GM21528 (cell line): ENCODE results near the gene FHL2.

Experiments used
- ATAC-seq: cut with Tn5 transposase; IDR thresholded peaks from one replicate; pipeline ENCODE4 v1.9.1; 2021; ENCODE audit warnings: mild to moderate bottlenecking, moderate library complexity; ENCODE audit not compliant: unreplicated experiment, low FRiP score

Gene FHL2

GRCh38 chr2:105324101-105324500, 74.8 kb downstream of the FHL2 start:
- ATAC-seq: no peak

DNA sequence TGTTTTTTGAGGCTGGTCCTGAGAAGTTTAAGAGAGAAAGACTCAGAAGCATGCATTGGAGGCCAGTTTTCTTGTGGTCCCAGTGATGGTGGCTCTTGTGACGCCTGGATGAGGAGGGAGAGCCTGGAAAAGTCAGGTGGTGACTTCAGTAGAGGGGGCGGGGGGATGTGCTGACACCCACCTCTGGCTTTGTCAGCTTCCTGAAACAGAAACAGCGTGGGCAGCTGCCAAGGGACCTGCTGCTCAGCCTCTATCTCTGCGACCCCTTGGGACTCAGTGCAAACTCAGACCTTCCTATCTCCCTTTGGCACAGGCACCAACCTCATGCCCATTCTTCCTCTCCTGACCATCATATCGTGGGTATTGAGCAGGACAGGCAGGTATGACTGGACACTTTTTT, 75.7 kb downstream of the FHL2 start:
- ATAC-seq: no peak

DNA sequence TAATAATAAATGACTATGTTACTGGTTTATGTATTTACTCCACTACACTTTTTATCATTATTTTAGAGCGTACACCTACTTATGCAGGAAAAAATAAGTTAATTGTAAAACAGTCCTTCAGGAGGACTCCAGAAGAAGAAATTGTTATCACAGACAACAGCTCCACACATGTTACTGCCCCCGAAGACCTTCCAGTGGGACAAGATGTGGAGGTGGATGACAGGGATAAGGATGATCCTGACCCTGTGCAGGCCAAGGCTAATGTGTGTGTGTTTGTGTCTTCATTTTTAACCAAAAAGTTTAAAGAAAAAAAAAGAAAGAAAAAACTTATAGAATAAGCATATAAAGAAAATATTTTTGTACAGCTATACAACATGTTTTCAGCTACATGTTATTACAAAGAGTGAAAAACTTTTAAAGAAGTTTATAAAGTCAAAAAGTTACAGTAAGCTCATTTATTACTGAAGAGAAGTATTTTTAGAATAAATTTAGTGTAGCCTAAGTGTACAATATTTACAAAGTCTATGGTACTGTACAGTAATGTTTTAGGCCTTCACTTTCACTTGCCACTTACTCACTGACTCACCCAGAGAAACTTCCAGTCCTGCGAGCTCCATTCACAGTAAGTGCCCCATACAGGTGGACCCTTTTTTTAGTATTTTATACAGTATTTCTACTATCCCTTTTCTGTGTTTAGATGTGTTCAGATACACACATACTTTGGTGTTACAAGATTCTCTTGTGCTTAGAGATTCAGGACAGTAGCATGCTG, 76.8 kb downstream of the FHL2 start:
- ATAC-seq: no peak

- ATAC-seq: no peak
Observed at GRCh38 chr2:105320651-105321215, 78.1 kb downstream of the FHL2 start.

- ATAC-seq: no peak
Observed at GRCh38 chr2:105317937-105318336, 80.9 kb downstream of the FHL2 start.

- ATAC-seq: peak; percentile 53
Observed at GRCh38 chr2:105315314-105315713, 83.5 kb downstream of the FHL2 start.

GRCh38 chr2:105313877-105314276, 85.0 kb downstream of the FHL2 start:
- no peak for ATAC-seq
